ENCODE measurements around the gene PIGBOS1. TPM values are rescaled to one million over a fixed set of nuclear protein-coding genes. Genes with fewer than 3 reads are reported as not detected.

PIGBOS1 gene
- total RNA-seq, 1 donor from 2014 or later = 12.3 TPM

DNA sequence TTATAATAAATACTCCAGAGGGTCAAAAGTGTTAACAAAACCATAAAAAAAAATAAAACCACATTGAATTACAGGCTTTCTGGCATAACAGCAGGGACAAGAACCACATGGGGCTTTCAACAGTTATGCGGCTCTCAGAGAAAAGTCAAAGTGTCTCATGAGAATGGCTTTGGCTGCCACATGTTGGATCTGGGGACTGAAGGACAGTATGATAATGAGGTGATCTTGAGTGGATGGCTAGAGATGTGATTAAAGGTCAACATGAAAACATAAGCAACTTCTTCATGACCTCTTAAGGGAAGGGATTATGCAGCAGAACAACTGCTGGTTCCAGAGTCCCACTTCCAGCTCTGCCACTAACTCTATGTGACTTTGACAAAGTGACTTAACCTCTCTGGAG is 34.5 kb downstream of the PIGBOS1 start:
- no peak overlapping the region for H3K9ac ChIP-seq
- H3K9me3 ChIP-seq (ENCODE audit: low read depth) = no peaks in the 10 kb centered on the region
- no peaks in the 10 kb centered on the region for H3K36me3 ChIP-seq
- DNase-seq (ENCODE audit: low spot score) = no peak
- no peak overlapping the region for H3K4me3 Mint-ChIP-seq
- no peak overlapping the region for H3K4me2 ChIP-seq
- H3K4me1 ChIP-seq = no peaks in the 10 kb centered on the region
- H3F3A ChIP-seq (ENCODE audit: low read depth) = no peaks in the 10 kb centered on the region
- H3K27me3 ChIP-seq = peaks cover 14% of the 10 kb centered on the region
- H3K4me1 Mint-ChIP-seq = peaks cover 8% of the 10 kb centered on the region
- no peak overlapping the region for H3K27ac Mint-ChIP-seq
- H2AFZ ChIP-seq (replicated peaks) = no peak overlapping the region
- H3K9me3 Mint-ChIP-seq = no peaks in the 10 kb centered on the region
- H3K79me2 ChIP-seq (ENCODE audit: low read depth) = no peaks in the 10 kb centered on the region
- H4K20me1 ChIP-seq (ENCODE audit: low read depth) = no peaks in the 10 kb centered on the region
- H3K27me3 Mint-ChIP-seq (ENCODE audit: insufficient read depth, low read depth) = peaks cover 2% of the 10 kb centered on the region
- no peaks in the 10 kb centered on the region for H3K36me3 Mint-ChIP-seq
- H3K4me3 ChIP-seq = no peak overlapping the region
- TF ChIP-seq, protein P1, sequence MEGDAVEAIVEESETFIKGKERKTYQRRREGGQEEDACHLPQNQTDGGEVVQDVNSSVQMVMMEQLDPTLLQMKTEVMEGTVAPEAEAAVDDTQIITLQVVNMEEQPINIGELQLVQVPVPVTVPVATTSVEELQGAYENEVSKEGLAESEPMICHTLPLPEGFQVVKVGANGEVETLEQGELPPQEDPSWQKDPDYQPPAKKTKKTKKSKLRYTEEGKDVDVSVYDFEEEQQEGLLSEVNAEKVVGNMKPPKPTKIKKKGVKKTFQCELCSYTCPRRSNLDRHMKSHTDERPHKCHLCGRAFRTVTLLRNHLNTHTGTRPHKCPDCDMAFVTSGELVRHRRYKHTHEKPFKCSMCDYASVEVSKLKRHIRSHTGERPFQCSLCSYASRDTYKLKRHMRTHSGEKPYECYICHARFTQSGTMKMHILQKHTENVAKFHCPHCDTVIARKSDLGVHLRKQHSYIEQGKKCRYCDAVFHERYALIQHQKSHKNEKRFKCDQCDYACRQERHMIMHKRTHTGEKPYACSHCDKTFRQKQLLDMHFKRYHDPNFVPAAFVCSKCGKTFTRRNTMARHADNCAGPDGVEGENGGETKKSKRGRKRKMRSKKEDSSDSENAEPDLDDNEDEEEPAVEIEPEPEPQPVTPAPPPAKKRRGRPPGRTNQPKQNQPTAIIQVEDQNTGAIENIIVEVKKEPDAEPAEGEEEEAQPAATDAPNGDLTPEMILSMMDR (IDR thresholded peaks at IDR 0.05) = no peak
- TF ChIP-seq EZH2 (IDR thresholded peaks at IDR 0.05) = no peak
- no peak for TF ChIP-seq EZH2phosphoT487 (IDR thresholded peaks at IDR 0.05)
- no peak overlapping the region for H3K27ac ChIP-seq

DNA sequence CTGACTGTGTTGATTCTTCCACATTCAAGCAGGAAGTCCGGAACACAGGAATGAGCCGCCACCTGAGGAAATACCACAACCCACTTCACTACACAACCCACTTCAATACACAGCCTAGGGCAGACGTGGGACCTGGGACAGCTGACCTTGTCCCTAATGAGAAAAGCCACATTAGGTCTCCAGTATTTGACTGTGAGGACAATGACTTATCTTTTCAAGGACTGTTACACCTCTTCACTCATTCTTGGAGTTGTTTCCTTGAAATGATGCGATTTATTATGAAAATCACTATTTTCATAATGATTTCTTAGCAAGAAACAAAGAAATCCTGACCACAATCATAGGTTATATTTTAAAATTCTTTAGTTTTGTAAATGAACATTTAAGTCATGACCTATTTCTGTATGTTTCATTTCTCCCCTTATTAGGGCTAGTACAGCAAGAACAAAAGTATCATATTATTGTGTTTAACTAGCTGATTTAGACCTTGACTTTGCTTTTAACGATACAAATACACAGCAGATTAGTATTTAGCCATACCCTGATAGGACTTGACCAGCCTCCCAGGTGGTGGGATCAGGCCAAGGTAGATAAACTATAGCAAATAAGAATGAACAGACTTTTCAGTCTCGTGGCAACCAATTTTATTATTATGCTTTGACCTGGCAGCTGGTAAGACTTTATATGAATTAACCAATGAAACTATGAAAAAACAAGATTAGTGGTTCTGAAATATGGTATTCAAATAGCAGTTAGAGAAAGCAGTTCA is 35.4 kb downstream of the PIGBOS1 start:
- no peak overlapping the region for H2AFZ ChIP-seq (replicated peaks)
- no peaks in the 10 kb centered on the region for H4K20me1 ChIP-seq (ENCODE audit: low read depth)
- no peak overlapping the region for H3K4me2 ChIP-seq
- H3K79me2 ChIP-seq (ENCODE audit: low read depth) = no peaks in the 10 kb centered on the region
- H3F3A ChIP-seq (ENCODE audit: low read depth) = no peaks in the 10 kb centered on the region
- H3K4me1 ChIP-seq = no peaks in the 10 kb centered on the region
- Mint-ChIP-seq H3K9me3 (no peaks in the 10 kb centered on the region), H3K4me1 (peaks cover 2% of the 10 kb centered on the region), H3K4me3 (no peak overlapping the region), H3K27ac (no peak overlapping the region), H3K36me3 (no peaks in the 10 kb centered on the region), H3K27me3 (ENCODE audit: insufficient read depth, low read depth) (peaks cover 2% of the 10 kb centered on the region)
- peaks cover 6% of the 10 kb centered on the region for H3K27me3 ChIP-seq
- H3K9ac ChIP-seq = no peak overlapping the region
- H3K4me3 ChIP-seq = no peak overlapping the region
- no peaks in the 10 kb centered on the region for H3K9me3 ChIP-seq (ENCODE audit: low read depth)
- no peak for TF ChIP-seq EZH2phosphoT487 (IDR thresholded peaks at IDR 0.05)
- TF ChIP-seq, protein P1 (IDR thresholded peaks at IDR 0.05) = no peak
- no peak for TF ChIP-seq EZH2 (IDR thresholded peaks at IDR 0.05)
- H3K27ac ChIP-seq = no peak overlapping the region
- no peak for DNase-seq (ENCODE audit: low spot score)
- H3K36me3 ChIP-seq = no peaks in the 10 kb centered on the region

DNA sequence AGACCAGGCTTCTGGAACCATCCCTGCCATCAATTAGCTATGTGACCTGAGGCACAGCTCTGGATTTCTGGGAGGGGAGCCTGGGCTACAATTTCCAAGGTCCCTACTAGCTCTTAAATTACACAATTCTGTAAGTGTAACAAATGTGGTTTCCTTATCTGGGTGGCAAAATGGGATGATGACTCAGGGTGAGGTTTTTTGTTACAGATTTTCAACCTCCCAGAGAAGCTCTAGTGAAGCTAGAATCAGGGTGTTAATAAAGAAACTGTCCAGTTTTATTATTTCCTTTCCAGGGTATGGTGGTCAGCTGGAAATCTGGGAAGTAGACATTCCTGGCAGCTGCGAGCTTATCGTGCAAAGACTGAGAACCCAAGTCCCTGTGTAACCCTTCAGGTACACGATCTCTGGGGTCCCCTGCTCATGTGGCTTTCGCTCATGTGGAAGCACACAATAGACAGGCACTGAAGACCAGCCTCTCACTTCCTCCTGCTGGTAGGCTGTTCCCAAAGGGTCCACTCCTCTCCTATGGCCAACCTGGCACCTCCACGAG is 36.6 kb downstream of the PIGBOS1 start:
- H3K36me3 Mint-ChIP-seq = no peaks in the 10 kb centered on the region

More for the DNA sequence above, 36.6 kb downstream of the PIGBOS1 start:
- no peak overlapping the region for H3K4me2 ChIP-seq
- no peaks in the 10 kb centered on the region for H3K4me1 ChIP-seq
- no peaks in the 10 kb centered on the region for H4K20me1 ChIP-seq (ENCODE audit: low read depth)
- no peaks in the 10 kb centered on the region for H3K27me3 ChIP-seq
- no peaks in the 10 kb centered on the region for H3K9me3 ChIP-seq (ENCODE audit: low read depth)
- no peak overlapping the region for H3K9ac ChIP-seq
- no peak overlapping the region for H3K27ac ChIP-seq
- H3K4me3 ChIP-seq = no peak overlapping the region
- H3K4me1 Mint-ChIP-seq = no peaks in the 10 kb centered on the region
- H3K79me2 ChIP-seq (ENCODE audit: low read depth) = no peaks in the 10 kb centered on the region
- H3F3A ChIP-seq (ENCODE audit: low read depth) = no peaks in the 10 kb centered on the region
- no peaks in the 10 kb centered on the region for H3K36me3 ChIP-seq
- H2AFZ ChIP-seq (replicated peaks) = no peak overlapping the region
- H3K27ac Mint-ChIP-seq = no peak overlapping the region
- H3K27me3 Mint-ChIP-seq (ENCODE audit: insufficient read depth, low read depth) = peaks cover 2% of the 10 kb centered on the region
- no peak overlapping the region for H3K4me3 Mint-ChIP-seq
- no peak for TF ChIP-seq EZH2phosphoT487 (IDR thresholded peaks at IDR 0.05)
- TF ChIP-seq, protein P1 (IDR thresholded peaks at IDR 0.05) = no peak
- no peak for TF ChIP-seq EZH2 (IDR thresholded peaks at IDR 0.05)
- no peaks in the 10 kb centered on the region for H3K9me3 Mint-ChIP-seq
- no peak for DNase-seq (ENCODE audit: low spot score)

Data from neural progenitor cell (in vitro differentiated cells).